Dedifferentiated amniotic fluid mesenchymal stem cell (primary cell): ENCODE results near the gene AFAP1.

Source experiments
- DNase-seq: peaks from one replicate; pipeline ENCODE4 v3.0.0-alpha.2; 2016; ENCODE audit errors: extremely low spot score

Gene AFAP1

DNA sequence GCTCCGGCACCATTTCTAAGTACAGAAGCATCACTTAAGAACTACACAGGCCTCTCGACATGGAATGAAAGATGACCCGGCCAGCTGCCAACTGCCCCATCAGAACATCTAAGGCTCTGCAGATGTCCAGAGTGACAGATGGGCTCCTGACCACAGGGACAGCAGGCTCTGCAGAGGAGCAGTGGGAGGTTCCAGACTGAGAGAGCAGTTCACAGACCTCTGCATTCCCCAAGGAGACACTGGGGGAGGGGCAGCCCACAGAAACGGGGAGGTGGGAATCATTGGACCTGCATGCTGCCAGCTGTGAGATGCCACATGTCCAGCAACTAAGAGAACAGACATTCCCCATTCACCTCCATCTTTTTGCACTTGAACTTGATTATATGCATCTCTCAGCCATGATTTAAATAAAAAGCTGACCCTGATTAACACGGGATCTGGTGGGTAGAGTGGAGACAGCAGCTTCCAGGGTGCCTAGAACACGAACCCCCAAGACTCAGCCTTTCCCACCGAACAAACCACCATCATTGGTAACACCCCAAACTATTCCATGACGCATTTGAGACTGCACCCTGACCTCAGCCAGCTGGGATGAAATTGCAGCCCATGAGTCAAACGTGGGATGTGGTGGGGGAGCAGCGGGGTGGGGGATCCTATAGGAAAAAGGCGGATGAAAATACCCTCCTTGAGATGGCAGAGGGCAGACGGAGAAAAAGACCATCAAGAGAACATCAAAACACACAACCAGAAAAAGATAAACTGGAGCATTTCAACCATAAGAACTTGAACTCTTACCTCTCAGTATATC is 47.2 kb downstream of the AFAP1 start:
- no peak for DNase-seq

GRCh38 chr4:7890635-7891393 is 48.8 kb downstream of the AFAP1 start:
- peak; percentile 82 for DNase-seq

GRCh38 chr4:7887436-7887835 is 52.2 kb downstream of the AFAP1 start:
- no peak for DNase-seq

DNA sequence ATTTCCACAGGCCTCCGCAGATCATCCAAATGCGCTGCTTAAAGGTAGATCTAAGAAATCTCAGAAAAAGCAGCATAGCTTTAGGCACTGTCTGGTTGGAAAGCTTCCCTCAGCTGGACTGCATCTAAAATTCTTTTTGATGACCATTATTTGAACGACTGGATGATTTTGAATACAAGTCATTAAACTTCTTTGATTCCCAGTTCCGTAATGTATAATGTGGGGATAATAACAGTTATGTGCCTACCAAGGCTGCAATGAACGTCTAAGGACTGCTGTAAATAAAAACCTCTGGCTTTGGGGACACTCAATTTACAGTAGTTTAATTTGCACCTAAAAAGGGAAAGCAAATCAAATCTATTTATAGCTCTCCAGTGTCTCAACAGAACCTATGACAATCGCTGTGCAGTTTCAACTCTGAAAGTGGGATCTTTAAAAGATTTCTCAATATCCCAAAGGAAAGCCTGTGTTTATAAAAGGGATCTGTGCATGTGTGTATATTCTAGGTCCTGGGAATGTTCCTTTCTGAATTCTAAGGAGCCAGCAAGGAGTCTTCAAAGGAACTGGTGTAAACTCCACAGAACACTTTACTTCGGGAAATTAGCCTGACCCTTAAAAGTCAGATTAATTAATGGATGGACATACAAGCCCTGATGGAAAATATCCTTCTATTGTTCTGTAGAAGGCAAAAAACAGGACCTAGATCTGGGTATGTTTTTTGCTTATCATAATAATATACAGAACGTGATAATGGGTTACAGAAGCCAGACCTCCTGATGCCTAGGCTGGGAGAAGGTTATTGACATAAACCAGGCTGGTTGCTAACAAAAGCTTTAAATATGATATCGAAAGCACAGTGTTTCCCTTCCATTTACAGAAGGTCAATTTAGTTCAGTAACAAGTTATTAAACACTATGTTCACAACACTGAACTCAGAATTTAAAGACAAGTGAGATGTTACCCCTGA is 53.4 kb downstream of the AFAP1 start:
- DNase-seq, result no peak

GRCh38 chr4:7885216-7886006 is 54.2 kb downstream of the AFAP1 start:
- DNase-seq, result no peak

DNA sequence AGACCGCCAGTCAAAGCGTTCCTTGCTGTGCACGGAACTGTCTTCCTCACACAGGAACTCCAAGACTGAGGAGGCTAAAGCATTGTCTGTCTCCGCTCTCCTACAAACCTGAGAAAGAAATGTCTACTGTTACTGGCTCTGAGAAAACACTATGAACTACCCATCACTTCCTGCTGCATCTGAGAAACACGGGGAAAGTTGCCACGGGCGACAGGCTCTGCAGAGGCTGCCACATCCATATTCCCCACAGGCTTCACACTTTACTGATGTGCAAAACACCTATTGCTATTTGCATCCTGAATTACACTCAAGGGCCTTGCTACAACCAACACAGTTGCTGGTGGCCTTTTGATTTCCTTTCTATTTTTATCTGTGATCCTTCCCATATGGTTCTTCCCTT is 59.0 kb downstream of the AFAP1 start:
- DNase-seq, result no peak

- DNase-seq, result no peak
These were observed 60.5 kb downstream of the AFAP1 start for GRCh38 chr4:7879127-7879526.

DNA sequence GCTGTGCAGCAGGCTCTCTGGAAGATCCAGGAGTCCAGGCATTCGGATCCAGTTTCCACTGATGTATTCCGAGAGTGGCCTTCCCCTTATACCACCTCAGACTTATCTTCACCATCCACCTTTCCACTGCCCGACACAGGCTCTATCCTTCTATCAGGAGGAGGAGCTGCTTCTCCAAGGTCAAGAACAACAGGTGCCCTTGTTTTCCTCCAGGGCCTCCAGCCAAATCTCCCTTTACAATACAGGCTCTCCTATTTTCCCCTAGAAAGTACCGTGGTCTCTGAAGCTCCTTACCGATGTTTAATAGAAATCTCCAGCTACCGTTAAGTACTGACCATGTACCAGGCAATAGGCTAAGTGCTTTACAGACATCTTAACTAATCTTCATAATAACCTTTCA is 61.3 kb downstream of the AFAP1 start:
- DNase-seq, result no peak

DNA sequence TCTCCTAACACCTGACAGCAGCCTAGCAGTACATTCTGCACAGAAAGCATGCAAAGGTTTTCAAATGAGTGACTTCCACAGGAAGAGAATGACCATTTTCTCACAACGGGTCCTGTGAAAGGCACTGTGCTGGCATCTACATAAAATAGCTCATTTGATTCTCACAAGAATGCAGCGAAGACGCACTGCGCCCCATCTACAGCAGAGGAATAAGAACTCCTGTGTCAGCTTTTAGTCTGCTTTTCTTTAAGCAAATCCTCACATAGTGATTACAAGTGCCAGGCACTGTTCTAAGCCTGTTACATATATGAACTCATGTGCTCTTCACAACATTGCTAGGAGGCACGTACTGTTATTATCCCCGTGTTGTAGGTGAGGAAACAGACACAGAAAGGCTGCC is 62.5 kb downstream of the AFAP1 start:
- DNase-seq, result no peak

DNA sequence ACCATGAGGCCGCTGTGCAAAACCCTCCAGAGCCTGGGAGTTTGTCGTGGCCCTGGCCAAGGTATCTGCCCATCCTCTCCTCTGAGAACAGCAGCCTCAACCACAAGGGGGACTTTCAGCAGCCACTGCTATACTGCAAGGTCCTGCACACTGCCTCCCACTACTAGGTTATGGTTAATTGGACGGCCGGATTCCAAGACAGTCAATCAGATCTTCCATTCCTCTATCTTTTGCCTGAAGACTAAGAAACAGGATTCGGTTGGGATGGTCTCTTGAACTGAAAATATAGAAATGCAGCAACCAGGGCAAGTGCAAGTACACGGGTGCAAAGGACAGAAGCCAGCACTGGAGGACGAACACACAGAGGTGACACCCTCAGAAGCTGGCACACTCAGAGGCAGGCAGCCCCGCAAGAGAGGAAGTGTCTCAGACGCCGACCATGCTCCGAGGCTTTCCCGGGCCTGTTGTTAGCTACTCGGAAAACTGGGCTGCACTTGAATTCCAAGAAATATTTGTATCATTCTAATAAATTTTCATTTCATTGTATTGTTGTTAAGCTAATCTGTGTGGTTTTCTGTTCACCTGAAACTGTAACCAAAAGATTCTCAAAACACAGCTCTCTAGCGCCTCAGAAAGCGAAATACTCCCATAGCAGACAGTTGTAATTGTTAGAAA is 63.3 kb downstream of the AFAP1 start:
- no peak for DNase-seq

DNA sequence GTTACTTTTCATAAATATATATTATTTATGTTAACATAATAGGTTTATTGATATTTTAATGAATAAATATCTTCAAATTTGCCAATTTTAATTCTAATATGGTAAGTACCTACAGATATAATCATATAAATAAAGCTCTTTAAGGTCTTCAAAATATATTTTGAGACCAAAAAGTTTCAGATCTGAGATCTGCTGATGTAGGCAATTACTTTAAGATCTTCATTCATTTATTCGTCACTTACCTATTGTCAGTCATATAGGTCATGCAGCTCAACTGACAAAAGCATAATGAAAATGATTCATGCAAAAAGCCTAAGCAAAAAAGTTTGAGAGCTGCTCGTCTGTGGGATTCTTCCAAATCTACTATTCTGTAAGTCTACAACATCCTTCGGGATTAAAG is 64.8 kb downstream of the AFAP1 start:
- no peak for DNase-seq

- DNase-seq, result no peak
These were observed 65.8 kb downstream of the AFAP1 start for GRCh38 chr4:7873881-7874280.

GRCh38 chr4:7872264-7872771 is 67.3 kb downstream of the AFAP1 start:
- peak; percentile 95 for DNase-seq

GRCh38 chr4:7871356-7871755 is 68.3 kb downstream of the AFAP1 start:
- no peak for DNase-seq

GRCh38 chr4:7868892-7869471 is 70.7 kb downstream of the AFAP1 start:
- DNase-seq, result no peak

DNA sequence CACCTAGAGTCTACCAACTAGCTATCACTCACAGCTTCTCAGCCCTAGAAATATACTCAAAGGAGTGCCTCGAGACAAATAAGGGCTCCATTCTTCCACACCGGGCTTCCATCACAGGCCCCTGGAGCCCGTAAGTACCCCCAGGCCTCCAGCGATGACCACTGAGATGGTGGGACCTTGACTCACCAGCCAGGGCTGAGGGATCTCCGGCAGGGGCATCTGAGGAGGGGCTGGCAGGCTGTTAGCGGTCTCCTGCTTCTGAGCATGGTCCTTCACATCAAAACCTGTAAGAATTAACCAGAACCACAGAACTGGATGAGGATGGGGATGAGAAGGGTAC is 71.3 kb downstream of the AFAP1 start:
- no peak for DNase-seq

GRCh38 chr4:7867701-7868435 is 71.8 kb downstream of the AFAP1 start:
- no peak for DNase-seq

GRCh38 chr4:7867191-7867590 is 72.5 kb downstream of the AFAP1 start:
- DNase-seq, result no peak

DNA sequence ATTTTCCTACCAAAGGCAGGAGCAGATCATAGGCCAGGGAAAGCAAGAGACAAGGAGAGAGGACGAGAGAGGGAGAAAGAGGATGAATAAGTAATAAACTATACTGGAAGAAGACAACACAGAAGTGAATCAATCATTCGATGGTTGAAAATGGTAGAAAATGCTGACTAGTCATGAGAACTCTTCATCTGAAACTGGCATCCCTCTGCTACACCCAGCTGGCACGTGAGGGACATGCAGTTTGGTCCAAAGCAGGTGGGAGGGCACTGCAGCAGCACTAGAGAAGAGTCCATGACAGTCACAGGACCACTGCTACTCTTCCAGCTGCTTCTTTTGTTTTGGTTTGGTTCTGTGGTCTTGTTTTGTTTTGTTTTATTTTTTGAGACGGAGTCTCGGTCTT is 74.1 kb downstream of the AFAP1 start:
- no peak for DNase-seq

DNA sequence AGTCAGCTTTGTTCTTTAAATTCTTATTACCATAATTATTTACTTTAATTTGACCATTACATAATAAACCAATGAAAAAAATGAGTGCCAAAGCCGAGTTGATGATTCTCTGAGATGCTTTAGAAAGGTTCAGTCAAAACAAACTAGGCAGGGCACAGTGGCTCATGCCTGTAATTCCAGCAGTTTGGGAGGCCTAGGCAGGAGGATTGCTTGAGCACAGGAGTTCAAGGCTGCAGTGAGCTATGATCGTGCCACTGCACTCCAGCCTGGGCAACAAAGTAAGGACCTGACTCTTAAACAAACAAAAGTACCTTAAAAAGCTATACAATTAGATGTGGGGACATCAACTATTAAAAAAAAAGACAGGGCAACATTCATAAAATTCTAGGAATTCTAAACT is 75.0 kb downstream of the AFAP1 start:
- DNase-seq, result no peak
